Measurements from ENCODE around the gene GJD2.

GJD2 gene

DNA sequence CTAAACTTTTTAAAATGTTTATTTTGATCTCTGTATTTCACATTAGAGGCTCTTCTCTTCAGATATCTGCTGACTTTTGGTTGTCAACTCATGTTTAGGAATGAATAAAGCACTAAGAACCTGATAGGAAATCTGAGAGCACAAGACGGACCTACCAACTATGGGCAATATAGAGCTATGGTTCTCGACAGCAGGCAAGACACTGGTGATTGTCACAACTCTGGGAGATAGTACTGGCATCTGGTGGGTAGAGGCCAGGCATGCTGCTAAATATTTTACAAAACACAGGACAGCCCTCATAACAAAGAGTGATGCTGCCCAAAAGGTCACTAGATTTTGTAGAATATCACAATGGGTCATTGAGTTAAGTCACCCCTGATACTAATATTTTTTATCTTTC lies 17.5 kb upstream of the GJD2 start:
- DNase-seq, result no peak

DNA sequence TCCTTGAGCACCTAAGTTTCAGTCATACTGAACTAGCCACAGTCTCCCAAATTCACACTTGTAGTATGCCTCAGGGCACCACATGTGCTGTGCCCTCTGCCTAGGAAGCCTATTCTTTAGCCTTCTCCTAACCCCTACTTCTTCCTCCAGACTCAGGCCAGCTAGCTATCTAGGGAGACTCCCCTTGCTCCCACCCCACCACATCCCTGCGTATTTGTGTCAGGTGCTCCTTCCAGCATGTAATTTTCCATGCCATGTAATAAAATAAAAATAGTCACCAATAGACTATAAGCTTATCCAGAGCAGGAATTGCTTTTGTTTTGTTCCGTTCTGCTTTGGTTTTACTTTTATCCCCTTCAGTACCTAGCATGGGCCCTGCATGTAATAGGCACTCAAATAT lies 14.9 kb upstream of the GJD2 start:
- DNase-seq, result no peak

DNA sequence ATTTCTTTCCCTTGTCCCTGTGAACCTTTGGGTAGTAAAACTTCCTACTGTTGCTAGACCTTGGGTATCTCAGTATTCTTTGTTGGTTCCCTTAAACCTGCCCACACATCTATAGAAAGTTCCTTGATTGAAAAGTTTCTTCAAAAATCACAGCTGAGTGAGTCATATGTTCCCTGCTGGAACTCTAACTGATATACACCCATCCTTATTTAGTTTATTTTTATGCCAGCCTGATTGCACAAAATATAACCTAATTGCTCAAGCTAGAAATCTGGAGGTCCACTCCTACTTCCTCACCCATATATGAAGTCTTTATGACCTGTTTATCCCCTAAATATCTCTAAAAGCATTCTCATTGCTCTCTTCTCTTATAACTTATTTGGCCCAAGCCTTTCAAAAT lies 13.7 kb upstream of the GJD2 start:
- no peak for DNase-seq

DNA sequence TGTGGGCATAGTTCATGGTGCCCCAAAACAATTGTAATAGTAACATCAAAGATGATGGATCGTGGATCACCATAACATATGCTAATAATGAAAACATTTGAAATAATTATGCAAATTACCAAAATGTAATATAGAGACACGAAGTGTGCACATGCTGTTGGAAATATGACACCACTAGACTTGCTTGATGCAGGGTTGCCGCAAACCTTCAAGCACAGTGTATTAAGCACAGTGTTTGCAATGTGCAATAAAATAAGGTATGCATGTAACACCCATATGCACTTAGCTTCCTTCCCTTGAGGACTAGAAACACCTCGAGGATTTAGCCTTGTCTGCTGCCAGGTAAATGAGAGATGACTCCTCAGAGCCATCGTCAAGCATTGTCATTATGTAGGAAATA lies 10.9 kb upstream of the GJD2 start:
- no peak for DNase-seq

DNA sequence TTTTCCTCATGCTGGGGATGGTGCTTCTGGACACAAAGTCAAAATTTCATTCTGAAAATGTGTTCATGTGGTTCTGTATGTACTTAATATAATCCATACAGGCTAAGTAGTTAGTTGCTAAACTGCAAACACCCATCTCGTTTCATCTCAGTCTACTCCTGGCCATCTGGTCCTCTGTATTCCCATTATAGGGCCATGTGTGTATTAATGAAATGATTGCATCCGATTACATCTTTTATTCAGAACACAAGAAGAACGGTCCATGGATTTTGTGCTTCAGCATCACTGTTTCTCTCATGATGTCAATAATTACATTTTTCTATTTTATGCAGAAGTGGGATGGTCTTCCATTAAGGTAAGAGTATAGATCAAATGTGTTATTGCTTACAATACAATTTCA lies 6.1 kb upstream of the GJD2 start:
- DNase-seq, result no peak

DNA sequence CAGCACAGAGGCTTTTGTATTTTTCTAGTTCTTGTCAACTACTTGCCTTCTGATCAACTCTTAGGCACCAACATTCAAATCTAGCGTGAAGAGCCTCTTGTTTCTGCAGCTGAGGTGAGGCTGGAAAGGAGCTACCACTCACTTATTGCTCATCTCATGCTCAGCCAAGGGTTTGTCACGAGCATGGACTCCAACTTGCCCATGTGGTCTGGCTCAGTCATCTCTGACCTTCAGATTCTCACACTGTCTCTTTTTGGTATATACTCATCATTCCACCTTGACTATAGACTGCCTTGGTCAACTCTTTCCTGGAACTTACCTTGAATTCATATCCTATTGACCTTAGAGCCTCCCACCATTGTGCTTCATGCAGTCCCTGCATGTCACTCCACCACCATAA lies 5.2 kb upstream of the GJD2 start:
- DNase-seq, result no peak

DNA sequence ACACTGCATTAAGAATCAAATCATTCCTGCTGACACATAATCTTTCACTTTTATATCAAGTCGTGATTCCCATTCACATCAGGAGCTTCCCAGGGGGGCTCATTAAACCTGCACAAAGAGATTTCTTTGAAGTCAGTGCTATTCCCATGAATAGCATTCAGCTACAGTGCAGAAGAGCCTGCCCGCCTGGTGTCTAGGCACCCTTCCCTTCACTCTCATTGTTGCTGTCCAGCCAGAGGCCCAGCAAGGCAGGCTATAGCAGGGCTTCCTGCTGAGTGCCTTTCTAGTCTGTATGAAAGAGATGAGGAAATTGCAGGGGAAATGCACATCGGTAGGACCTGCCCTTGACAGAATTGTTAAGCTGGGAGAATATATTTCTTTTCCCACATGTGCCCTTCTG lies 4.5 kb upstream of the GJD2 start:
- DNase-seq, result no peak

DNA sequence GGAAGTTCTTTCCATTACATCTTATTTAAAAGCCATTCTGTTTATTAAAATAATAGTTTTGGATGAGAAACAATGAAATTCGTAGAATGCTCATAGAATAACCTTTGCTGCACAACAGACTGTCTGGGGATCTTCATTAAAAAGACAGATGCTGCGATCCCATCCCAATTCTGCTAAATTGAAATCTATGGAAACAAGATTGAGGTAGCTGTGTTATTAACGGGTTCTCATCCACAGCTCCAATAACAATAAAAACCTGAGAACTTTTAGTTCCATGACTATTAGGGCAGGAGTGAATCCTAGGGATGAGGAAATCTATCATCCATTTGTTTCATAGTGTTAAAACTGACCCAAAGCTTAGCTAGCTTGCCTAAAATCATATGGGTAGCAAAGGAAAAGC lies 2.5 kb upstream of the GJD2 start:
- no peak for DNase-seq

DNA sequence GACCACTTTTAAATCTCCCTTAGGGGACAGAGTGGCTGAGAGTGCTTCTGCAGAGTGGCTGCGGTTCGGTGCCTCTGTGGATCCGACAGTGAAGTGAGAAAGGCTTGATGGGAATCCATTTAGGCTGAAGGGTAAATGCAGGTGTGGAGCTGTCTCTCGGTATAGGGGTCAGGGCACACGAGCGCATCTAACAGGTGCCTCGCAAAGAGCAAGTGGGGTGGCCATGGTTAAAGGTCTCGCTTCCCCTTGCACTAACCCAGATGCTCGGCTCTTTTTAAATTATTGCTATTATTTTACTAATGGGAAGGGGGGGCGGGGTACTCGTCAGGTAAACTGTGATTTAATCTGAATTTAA lies 598 bp upstream of the GJD2 start:
- DNase-seq, result no peak

DNA sequence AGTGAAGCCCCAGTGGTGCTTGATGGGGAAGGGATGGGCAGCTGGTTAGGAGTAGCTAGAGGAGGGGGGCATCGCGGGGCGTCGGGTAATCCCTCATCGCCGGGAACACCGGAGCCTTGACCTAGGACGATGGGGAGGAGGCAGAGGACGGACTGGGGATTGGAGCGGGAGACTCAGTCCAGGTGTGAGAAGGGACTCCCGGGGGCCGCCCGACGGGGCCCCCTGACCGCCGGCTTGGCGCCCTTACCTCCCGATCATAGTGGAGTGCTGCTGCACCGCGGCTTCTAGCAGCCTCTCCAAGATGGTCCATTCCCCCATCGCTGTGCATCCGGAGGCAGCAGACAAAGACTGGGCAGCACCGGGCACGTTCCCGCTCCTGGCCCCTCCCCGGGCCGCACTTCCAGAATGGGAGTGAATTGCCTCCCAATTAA lies 612 bp downstream of the GJD2 start:
- no peak for DNase-seq

DNA sequence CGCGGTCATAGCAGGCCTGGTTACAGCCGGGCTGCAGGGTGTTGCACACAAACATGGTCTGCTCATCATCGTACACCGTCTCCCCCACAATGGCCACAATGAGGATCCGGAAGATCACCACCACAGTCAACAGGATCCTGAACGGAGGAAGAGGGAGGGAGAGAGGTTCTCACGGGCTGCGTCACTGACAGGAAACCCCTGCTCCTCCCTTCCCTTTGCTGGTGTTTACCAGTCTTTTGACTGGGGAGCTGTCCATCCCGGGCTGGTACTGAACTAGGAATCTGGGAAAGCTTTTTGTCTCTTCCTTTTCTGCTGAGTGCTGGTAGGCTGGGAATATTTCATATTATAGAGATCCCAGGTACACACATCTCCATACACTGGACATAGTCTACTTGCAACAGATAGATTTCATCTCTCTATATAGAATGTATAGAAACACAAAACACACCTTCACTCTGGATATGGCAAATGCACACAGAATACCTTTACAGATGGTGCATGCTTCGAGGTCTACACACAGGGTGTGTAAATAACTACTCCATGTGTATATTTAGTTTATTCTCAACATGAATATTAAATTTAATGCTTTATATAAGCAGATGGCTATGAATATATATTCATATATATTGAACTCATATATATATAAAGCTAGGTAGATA lies 1.4 kb downstream of the GJD2 start:
- DNase-seq, result no peak

DNA sequence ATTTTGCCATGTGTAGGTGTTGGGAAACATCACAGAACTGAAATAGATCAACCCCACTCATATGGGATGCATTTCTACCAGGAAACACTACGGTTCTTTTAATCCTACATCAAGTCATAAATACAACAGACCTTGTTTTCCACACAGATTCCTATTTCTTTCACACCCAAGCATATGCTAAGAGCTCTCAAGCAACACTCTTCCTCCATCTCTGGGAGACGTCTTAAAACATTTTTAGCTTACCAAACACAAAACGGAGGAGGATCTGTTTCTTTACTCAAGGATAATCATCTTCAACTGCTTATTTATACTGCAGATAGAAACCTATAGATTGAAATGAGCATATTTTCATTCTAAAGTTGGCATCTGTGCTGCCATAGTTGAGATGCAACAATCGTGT lies 5.1 kb downstream of the GJD2 start:
- DNase-seq, result no peak

DNA sequence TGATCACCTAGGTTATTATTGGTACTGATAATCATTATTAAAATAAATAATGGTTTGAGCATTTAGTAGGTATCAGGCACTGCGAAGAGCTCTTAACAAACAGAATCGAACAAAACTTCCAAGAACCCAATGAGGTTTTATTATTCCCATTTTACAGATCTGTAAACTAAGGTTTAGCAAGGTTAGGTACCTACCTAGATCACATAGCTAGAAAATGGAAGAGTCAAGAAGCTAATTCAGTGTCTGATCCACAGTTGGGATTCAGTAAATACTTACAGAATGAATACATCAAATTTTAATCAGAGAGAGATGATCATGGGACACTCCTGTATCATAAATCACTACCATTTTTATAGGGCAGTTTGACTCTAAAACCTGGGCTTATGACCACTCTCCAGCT lies 15.5 kb downstream of the GJD2 start:
- DNase-seq, result no peak

DNA sequence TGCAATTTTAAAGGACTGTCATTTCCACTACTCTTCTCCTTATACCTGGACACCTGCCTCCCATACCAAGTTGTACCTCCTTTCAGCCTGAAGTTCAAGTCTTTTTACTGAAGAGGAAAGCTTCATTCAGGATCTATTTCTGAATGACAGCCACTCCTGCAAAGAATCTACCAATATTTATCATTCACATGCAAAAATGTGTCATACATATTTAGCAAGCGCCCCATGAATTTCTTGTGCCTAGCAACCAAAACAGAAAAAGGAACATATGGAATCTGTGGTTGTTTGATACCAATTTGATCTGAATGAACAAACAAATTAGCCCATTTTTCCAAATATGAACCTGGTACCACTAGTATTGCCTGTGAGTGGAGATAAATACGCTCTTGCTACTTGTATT lies 16.8 kb downstream of the GJD2 start:
- no peak for DNase-seq

DNA sequence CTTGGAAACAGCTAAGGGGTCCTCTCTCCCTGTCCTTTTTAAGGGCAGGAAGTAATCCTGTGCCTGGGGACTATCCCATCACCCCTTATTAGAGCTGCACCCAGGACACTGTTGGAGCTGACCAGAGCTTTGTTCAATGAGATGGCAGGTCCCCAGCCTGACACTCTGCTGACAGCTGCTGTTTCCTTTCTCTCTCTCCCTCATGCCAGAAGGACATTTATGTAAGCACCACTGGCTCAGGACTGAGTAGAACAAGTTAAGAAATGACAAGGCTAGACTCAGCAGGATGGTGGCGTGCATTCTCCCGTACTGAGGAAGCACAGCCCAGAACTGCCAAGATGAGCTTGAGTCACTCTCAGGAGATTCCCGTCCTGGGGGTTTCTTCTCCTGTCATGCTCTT lies 17.3 kb downstream of the GJD2 start:
- DNase-seq, result no peak

DNA sequence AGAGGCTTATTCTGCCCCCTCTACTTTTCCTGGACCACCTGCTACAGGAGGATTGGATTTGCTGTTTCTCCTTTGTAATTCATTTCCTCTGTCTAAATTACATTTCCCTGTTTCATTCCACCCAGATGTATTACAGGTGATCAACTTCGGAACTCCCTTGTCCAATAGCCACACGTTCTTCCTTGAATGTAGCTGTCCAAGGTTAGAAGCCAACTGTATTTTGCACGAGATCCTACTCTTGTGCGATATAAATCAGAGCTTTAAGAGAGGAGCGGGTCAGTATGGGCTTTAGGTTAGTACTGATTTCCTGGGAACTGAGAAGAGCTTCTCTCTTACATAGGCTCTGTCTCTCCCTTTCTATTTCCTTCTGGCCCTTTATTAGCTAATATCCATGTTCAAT lies 20.5 kb downstream of the GJD2 start:
- DNase-seq, result no peak

DNA sequence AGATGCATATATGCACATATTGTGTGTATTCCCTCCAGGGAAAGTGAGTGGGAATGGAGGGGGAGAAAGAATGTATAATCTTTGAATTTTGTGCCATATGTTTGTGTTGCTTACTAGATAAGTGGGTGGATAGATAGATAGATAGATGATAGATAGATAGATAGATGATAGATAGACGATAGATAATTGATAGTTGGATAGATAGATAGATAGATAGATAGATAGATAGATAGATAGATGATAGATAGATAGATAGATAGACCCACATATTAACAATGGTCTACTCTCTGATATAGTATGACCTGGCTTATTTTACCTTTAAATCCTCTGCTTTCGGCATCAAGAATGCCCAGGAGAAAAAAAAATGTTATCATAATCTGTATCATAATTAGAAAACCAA lies 21.2 kb downstream of the GJD2 start:
- DNase-seq, result no peak

DNA sequence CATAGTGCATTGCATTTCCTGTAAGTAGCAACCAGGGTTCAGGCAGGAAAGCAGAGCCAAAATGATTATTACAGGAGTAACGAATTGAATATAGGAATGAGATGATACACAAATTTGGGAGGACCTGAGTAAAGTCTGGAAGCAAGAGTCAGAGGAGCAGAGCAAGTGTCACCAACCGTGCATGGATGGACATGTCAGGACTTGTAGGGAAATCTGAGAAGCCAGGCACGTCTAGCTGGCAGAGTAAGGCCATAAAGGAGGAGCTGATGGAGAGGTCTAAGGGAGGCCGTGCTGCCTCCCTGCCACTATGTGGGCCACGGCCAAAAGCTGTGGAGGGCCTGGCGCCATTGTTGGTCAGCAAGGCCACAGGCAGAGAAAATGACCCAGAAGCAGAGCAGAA lies 22.4 kb downstream of the GJD2 start:
- no peak for DNase-seq

DNA sequence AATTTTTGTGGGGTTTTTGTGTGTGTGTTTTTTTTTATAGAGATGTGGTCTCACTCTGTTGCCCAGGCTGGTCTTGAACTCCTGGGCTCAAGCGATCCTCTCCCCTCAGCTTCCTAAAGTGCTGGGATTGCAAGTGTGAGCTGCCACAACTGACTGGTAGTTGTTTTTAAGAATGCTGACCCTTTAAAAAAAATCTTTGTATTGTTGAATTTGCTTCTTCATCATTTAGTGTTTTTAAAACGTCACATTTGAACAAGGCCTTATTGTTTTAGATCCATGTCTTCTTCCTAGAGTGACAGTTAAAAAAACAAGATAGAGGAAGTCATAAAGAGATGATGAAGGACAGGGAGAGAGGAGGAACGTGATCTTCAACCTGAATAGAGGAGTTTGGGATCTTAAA lies 24.1 kb downstream of the GJD2 start:
- no peak for DNase-seq

DNA sequence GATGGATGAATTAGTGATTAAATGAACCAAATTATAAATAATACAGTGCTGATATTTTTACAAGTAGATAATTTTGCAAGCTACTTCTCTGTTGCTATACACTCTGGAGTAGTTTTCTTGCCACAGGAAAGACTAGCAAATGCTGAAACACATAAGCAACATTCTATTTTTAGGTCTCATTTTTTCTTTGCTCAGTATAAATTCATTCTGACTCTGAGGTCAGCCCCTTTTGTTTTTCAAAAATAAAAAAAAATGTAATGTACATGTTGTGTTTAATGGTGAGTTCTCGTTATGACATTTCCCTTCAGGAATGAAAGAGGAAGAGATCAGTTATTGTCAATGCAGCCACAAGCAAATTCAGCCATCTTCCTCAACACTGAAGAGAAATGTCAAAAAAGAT lies 24.9 kb downstream of the GJD2 start:
- no peak for DNase-seq

DNA sequence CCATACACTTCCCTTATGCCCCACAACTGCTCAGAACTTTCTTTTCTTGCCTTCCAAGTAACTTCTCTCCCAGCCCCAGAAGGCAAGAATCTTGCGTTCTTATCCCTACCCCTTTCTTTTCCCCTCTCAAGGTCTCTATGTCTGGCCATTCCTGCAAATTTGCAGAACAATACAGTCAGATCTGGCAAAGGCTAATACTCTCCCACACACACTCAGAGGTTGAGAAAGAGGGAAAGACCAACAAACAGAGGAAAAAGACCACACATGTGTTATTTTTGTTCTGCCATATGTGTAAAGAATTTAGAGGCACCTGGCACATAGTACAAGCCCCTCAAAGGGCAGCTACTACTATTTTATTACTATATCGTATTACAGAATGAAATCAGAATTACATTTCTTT lies 25.7 kb downstream of the GJD2 start:
- DNase-seq, result no peak

DNA sequence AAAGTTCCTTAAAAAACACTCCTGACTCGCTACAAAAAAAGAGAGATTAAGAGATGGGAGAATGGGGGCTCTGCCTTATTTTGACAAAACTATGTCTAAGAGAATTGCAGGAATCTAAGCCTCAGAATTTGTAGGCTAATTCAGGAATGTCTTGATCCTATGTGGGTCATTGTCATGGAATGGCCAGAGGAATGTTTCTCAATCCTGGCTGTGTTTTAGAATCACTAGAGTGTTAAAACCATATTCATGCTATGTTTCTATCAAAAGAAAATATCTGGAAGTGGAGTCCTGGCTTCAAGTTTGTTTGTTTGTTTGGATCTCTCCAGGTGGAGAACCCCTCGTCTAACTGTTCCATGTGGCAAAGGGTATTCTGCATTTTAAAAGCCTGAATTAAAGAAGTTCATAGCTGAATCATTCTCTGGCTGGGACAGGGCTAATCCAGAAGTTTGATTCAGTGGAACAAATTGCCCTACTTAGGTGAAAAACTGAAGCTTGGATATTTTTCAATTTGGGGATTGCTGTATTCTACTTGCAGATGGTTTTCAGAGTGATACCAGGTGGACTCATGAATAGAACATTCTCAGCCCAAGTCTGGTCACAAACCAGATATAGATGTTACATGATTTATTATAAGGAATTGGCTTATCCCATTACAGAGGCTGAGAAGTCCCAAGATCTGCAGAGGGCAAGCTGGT lies 28.2 kb downstream of the GJD2 start:
- DNase-seq, result no peak

DNA sequence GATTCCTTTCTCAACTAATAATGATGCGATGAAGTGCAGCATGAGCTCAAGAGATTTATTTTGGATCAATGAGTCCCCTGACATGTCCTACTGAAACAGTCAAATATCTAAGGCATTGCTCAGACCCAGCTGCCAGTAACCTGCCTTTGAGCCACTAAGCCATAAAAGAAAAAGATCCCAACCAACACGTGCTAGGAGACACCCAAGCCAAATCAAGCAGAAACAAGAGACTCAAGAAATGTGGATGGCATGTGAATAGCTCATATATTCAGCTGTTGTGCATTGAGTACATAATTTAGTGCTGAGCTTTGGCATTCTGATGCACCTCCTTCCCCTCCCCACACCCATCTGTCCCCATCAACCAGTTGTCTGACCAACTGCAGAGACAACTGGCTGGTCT lies 29.2 kb downstream of the GJD2 start:
- DNase-seq, result no peak

DNA sequence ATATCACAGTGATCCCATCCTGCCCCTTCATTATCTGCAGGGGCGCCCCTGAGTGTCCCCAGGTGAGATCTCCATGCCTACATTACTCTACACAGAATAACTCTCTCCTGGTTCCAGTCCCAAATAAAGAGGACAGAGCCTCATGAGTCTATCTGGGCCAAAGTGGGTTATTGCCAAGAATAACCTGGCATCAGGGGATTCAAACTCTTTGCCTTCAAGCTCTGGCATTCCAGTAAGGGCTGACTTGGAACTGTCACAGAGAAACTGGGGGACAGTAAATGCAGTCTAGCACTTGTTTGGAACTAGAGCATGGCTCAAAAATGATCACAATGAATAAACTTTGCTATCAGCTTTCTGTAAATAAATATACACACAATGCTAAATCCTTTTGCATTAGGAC lies 30.3 kb downstream of the GJD2 start:
- DNase-seq, result no peak

DNA sequence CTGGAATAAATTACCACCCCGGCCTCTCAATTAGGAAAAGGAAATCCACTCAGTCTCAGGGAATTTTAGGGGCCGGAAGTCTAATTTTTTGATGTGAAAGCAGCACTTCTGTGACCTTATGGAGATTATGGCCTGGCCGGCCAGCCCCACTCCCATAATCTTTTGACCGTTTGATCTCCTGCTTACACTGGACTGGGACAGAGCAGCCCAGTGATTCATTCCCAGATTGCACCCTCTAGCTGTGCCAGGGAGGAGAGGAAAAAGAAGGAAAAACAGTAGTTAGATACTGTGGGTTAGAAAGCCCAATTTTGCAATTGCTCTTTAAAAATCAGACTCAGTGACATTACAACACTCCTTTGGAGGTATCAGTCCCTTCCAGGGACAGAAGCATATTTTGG lies 32.4 kb downstream of the GJD2 start:
- no peak for DNase-seq
